ENCODE measurements around the gene FCRL3.

FCRL3 gene

GRCh38 chr1:157678721-157679120, 21.8 kb downstream of the FCRL3 start:
- no peak for DNase-seq (ENCODE audit: low read depth)

- DNase-seq (ENCODE audit: low read depth): no peak
Measured at GRCh38 chr1:157673008-157673407, 27.6 kb downstream of the FCRL3 start.

- no peak for DNase-seq (ENCODE audit: low read depth)
Measured at GRCh38 chr1:157671895-157672294, 28.7 kb downstream of the FCRL3 start.

GRCh38 chr1:157659576-157660247, 40.9 kb downstream of the FCRL3 start:
- DNase-seq (ENCODE audit: low read depth): no peak

GRCh38 chr1:157658571-157658970, 42.0 kb downstream of the FCRL3 start:
- DNase-seq (ENCODE audit: low read depth): no peak

GRCh38 chr1:157653494-157653873, 47.1 kb downstream of the FCRL3 start:
- DNase-seq (ENCODE audit: low read depth): no peak

GRCh38 chr1:157652859-157653493, 47.6 kb downstream of the FCRL3 start:
- DNase-seq (ENCODE audit: low read depth): no peak

GRCh38 chr1:157648317-157648716, 52.3 kb downstream of the FCRL3 start:
- DNase-seq (ENCODE audit: low read depth): no peak

- no peak for DNase-seq (ENCODE audit: low read depth)
Measured at GRCh38 chr1:157646144-157646543, 54.4 kb downstream of the FCRL3 start.

GRCh38 chr1:157641177-157641576, 59.4 kb downstream of the FCRL3 start:
- no peak for DNase-seq (ENCODE audit: low read depth)

- no peak for DNase-seq (ENCODE audit: low read depth)
Measured at GRCh38 chr1:157639800-157640199, 60.8 kb downstream of the FCRL3 start.

GRCh38 chr1:157628773-157629172, 71.8 kb downstream of the FCRL3 start:
- no peak for DNase-seq (ENCODE audit: low read depth)

All from GM04503 (cell line).